ACHN (cell line): ENCODE measurements around the gene PTK6.
A peak's percentile ranks its signal among the peaks of the same experiment; 100 is the strongest.

Source experiments
- DNase-seq: peaks from one replicate; pipeline ENCODE4 v3.0.0-alpha.2; 2015
- in situ Hi-C: cut with HindIII; loops from 2 replicates; pipeline ENCODE4 v1.10.0; 2017; ENCODE audit warnings: low sequenced_read_pairs, low pct_ligation_motif_present, low pct_unique_long_range_greater_than_20kb

PTK6 gene

GRCh38 chr20:63548542-63548941, 11.4 kb upstream of the PTK6 start:
- in situ Hi-C loops: no loop called here
- DNase-seq: no peak

- in situ Hi-C loops: no loop called here
Measured at GRCh38 chr20:63547725-63548480, 10.7 kb upstream of the PTK6 start, which contains the start of gene SRMS. Gene SRMS (minus strand): TSS chr20:63547749. CDS start chr20:63547463, 286 bp downstream.

DNA sequence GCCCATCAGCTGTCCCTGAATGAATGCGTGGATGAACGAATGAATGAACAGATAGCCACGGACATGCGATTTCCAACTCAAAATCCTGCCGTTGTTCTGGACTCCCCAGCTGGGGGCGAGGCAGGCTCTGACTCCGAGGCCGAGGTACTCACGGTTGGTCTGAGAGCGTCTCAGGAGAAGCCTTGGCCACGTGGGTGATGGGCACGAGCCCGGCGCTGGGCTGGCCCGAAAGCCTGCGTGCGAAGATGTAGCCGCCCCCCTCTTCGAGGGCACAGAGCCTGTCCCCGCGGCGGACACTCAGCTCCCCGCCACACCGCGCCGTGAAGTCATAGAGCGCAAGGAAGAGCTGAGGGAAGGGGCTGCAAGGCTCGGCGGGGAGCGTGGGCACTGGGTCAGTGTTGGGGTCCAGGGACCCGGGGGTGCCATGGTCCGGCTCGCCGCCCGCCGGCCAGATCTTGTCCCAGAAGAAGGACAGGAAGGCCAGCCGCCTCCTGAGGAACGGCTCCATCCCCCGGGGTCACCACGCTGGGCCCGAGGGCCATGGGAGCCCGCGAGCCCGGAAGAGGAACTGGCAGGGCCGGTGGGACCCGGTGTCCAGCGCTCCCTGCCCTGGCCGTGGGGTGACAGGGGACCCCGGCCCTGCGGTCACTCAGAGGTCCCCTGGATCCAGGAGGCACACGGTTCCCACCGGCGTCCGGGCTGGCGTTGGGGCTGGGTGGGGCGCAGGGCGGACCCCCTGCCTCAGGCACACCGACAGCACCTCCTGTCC, 10.0 kb upstream of the PTK6 start:
- in situ Hi-C loops: no loop called here
- no peak for DNase-seq

More at GRCh38 chr20:63547725-63548480, 10.7 kb upstream of the PTK6 start, which contains the start of gene SRMS:
- DNase-seq: peak; percentile 14

DNA sequence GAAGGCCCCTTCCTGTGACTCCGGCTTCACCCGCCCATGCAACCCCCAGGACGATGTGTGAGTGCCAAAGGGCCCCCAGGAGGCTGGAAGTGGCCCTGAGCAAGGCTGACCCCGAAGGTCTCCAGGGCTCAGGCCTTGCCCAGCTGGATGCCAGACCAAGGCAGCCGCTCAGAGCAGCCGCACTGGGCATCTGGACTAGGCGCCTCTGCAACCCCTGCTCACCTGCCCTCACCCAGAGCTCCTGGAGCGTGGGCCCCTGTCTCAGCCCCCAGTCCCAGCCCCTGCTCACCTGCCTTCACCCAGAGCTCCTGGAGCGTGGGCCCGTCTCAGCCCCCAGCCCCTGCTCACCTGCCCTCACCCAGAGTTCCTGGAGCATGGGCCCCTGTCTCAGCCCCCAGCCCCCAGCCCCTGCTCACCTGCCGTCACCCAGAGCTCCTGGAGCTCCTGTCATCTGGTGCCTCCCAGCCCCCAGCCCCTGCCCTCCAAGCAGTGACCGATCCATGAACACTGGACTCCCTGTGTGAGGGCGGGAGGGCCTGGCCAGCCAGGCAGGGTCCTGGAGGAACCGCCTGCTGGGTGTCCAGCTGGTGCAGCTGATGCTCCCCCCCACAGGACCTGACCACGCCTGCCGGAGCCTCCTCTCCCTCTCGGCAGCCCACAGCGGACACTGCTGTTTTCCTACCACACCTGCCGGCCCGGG, 9.2 kb upstream of the PTK6 start:
- in situ Hi-C loops: no loop called here
- no peak for DNase-seq

GRCh38 chr20:63545814-63546213, 8.6 kb upstream of the PTK6 start:
- no peak for DNase-seq
- in situ Hi-C loops: no loop called here

- DNase-seq: peak; percentile 14
- in situ Hi-C loops: no loop called here
Measured at GRCh38 chr20:63544958-63545516, 7.9 kb upstream of the PTK6 start.

GRCh38 chr20:63544241-63544957, 7.2 kb upstream of the PTK6 start:
- no peak for DNase-seq
- in situ Hi-C loops: no loop called here

GRCh38 chr20:63543733-63544132, 6.6 kb upstream of the PTK6 start:
- in situ Hi-C loops: no loop called here
- no peak for DNase-seq

DNA sequence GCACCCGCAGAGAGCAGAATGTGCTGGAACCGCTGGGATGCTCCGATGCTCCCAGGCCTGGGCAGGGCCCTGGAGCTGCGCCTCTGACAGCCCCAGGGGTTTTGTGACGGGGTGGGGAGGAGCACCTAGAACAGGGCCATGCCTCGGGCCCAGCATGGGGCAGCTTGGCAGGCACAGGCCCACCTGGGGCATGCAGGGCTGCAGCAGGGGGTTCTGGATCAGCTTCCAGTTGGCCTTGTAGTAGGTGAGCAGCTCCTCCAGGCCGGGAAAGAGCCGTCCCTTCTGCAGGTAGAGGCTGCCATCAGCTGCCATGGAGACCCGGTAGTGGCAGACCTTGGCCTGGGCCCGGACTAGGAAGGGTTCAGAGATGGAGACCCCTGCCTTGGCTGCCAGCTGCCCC, 6.0 kb upstream of the PTK6 start:
- in situ Hi-C loops: no loop called here
- no peak for DNase-seq

DNA sequence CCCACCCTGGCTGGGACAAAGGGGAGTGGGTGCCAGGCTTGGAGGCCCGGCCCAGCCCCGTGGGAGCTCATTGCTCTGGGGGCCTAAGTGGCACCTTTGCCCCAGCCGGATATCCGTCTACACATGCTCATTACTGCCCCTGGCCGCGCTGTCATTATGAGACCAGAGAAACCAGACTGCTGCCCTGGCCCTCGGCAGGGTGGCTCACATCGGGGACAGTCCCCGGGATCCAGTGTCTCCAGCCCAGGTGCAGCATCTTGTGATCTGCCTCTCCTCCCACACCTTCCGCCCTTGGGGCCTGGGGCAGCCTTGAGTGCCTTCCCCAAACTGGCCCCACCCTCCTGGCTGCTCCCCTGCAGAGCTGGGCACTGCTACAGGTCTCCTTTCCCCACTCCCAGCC, 5.5 kb upstream of the PTK6 start:
- DNase-seq: no peak
- in situ Hi-C loops: no loop called here

- in situ Hi-C loops: no loop called here
- DNase-seq: no peak
Measured at GRCh38 chr20:63542031-63542559, 4.9 kb upstream of the PTK6 start.

- in situ Hi-C loops: no loop called here
- DNase-seq: no peak
Measured at GRCh38 chr20:63541371-63541770, 4.2 kb upstream of the PTK6 start.

DNA sequence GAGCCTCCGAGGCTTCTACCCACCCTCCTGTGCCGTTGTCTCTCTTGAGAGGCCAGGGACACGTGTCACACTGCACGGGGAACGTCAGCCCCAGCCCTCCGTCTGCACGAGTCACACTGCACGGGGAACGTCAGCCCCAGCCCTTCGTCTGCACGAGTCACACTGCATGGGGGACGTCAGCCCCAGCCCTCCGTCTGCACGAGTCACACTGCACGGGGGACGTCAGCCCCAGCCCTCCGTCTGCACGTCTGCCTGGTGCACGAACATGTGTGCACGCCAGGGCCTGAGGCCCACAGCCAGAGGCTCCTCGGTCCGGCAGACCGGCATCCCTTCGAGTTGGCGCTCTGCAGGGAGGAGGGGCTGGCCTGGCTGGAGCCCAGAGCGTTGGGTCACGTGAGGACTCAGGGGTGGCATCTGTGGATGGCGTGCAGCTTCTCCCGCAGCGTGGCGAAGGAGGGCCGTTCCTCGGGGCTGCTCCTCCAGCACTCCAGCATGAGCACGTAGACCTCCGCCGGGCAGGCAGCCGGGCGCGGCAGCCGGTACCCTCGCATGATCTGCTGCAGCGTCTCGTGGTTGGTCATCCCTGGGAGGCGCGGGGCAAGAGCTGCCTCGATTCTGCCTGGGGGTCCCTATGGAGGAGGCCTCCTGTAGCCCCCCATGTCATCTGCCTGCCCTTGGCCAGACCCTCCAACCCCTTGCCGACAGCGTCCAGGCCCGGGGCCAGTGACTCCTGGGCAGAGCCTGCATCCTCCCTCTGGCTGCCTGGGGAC, 3.4 kb upstream of the PTK6 start:
- no peak for DNase-seq
- in situ Hi-C loops: no loop called here

GRCh38 chr20:63539441-63540370, 2.5 kb upstream of the PTK6 start:
- DNase-seq: no peak
- in situ Hi-C loops: no loop called here

DNA sequence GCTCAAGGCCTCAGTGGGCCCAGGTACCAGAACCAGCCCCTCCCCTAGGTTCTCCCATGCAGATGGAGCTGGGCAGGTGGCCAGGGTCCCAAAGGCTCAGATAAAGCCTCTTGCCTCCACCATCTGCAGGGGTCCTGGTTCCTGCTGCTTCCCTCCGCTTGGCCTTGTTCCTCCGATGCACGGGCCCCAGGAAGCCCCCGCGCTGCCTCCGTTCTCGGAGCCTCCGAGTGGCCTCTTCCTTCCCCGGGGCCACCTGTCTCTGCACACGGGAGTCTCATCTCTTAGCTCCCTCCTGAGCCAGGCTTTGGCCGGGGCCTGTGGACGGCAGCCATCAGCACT, 1.9 kb upstream of the PTK6 start:
- DNase-seq: no peak
- in situ Hi-C loops: no loop called here

DNA sequence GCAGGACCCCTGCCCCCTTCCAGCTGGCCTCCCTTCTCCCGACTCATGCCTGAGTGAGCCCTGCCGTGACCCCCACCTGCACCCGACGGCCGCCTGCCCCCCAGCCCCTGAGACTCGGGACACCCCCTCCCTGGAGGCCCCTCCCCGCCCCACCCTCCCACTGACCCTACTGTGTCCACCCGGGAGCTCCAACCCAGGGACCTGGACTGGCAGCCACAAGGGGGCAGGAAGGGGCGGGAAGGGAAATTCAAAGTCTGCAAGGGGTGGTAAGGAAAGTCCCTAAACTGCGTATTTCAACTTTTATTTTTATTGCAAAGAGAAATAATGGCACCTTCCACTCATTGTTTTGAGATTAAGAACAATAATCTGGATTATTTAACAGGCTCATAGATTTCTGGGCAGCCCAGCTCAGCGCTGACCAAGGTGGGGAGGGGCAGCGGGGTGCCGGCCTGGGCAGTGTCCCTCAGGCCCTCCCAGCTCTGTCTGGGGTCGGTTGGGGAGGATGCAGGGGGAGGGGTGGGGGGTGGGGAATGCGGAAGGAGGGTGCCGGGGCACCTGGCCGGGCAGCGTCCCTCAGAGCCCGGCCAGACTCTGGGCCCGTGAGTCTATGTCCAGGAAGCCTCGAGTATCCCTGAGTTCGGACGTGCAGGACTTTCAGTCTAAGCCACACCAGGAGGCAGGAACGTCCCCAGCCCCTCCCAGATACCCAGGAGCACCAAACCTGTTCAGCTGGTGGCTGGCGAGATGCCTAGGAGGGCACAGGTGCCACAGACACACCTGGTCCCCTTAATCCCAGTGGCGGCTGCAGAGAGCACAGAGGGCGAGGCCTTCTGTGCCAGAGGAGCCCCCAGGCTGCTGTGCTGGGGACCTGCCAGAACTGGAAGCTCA, 1.3 kb upstream of the PTK6 start:
- peak; percentile 63 for DNase-seq
- in situ Hi-C loops: no loop called here
